ENCODE data around the gene FOXP4.

DNA sequence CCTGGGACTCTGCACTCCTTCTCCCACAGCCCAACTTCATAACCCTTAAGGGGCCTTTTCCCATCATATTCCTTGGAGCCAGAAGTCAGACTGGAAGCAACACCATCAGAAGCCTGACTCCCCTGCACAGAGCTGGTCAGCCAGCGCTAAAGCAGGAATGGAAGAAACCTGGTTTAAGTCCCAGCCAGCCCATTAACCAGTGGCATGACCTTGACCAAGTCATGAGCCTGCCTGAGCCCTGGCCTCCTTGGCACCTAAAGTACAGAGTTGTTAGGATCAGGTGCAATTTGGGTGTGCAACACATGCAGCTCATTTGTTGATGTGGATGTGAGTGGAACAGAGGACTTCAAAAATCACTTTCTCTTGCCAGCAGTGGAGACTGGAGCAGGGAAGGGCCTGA is 20.8 kb downstream of the FOXP4 start:
- TF ChIP-seq, protein P1, sequence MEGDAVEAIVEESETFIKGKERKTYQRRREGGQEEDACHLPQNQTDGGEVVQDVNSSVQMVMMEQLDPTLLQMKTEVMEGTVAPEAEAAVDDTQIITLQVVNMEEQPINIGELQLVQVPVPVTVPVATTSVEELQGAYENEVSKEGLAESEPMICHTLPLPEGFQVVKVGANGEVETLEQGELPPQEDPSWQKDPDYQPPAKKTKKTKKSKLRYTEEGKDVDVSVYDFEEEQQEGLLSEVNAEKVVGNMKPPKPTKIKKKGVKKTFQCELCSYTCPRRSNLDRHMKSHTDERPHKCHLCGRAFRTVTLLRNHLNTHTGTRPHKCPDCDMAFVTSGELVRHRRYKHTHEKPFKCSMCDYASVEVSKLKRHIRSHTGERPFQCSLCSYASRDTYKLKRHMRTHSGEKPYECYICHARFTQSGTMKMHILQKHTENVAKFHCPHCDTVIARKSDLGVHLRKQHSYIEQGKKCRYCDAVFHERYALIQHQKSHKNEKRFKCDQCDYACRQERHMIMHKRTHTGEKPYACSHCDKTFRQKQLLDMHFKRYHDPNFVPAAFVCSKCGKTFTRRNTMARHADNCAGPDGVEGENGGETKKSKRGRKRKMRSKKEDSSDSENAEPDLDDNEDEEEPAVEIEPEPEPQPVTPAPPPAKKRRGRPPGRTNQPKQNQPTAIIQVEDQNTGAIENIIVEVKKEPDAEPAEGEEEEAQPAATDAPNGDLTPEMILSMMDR (IDR thresholded peaks at IDR 0.05 in 8 of 11, conservative IDR thresholded peaks at IDR 0.05 in 3 of 11): no peak
- TF ChIP-seq POLR2A (IDR thresholded peaks at IDR 0.05): no peak
- no peak for TF ChIP-seq POLR2AphosphoS5 (IDR thresholded peaks at IDR 0.05)

Measured in spleen (tissue), 7 donors.